Measurements from ENCODE around the gene LRRC27. TPM values are rescaled to one million over a fixed set of nuclear protein-coding genes. Genes with fewer than 3 reads are reported as not detected.

LRRC27 gene
- total RNA-seq, 1 experiment from 2014 or later = 4.1 TPM

DNA sequence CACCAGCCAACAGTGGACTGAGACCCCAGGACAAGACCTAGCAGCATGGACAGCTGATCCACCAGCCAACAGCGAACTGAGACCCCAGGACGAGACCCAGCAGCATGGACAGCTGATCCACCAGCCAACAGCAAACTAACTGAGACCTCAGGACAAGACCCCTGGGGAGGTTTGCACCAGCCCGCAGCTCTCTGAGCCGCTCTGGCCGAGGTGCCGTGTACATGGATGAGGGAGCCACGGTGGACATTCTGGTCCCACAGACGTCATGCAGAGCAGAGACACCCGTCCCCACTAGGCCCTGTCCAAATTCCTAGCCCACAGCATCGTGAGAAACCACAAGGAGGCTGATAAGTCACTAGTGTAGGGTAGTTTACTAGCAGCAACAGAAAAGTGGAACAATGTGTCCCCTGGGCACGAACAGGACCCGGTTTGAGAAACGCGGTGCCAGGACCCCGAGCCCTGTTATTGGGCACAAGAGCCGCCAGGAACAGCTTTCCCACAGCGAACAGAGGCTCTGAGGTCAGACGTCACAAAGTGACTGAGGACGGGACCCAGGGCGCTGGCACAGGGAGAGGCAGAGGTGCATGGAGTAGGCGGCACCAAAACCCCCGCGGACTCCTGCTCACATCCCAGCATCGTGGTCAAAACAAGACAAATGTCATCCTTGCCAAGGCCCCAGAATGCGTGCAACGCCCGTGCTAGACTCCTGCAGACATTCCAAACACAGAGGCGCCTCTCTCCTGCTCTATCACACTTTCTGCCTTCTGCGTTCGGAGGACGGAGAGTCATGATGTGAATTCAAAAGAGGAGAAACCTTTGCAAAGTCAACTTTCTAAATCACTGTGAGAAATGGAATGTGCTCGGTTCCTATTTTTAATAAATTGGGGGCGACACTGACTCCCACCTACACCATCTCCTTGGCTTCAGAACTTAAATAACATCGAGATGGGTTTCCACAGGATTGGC, 32.3 kb upstream of the LRRC27 start:
- Histone ChIP-seq H3K4me3 (replicated peaks in 1 of 2; ENCODE audit: low read depth in 1 of 2, low read length in 2 of 2) (no peak overlapping the region), H3K27me3 (ENCODE audit: insufficient read depth, low read length) (no peaks in the 10 kb centered on the region), H3K9me3 (ENCODE audit: control insufficient read depth in 1 of 2, insufficient read depth in 1 of 2, low read depth in 1 of 2, low read length in 2 of 2) (no peaks in the 10 kb centered on the region), H3K27ac (ENCODE audit: low read depth, low read length) (no peak overlapping the region), H3K9ac (ENCODE audit: low read length) (no peak overlapping the region), H3K79me2 (ENCODE audit: insufficient read depth, low read length) (peaks cover 2% of the 10 kb centered on the region; the same call in 1 of the 2 replicates), H4K20me1 (ENCODE audit: insufficient read depth) (no peaks in the 10 kb centered on the region), H3K4me1 (ENCODE audit: control insufficient read depth in 1 of 2, insufficient read depth in 2 of 2, low read length in 2 of 2) (no peaks in the 10 kb centered on the region), H3K36me3 (ENCODE audit: control insufficient read depth in 1 of 2, insufficient read depth in 2 of 2, low read length in 2 of 2) (no peaks in the 10 kb centered on the region), H2AFZ (ENCODE audit: low read depth, low read length, poor library complexity, severe bottlenecking) (no peak overlapping the region), H3K4me2 (ENCODE audit: low read length) (no peak overlapping the region), H3K9me2 (ENCODE audit: insufficient read depth) (no peaks in the 10 kb centered on the region)
- TF ChIP-seq YY1 (IDR thresholded peaks at IDR 0.05; ENCODE audit: extremely low read depth, insufficient replicate concordance, low read depth, low read length) = no peak
- TF ChIP-seq ZNF274 (IDR thresholded peaks at IDR 0.05; ENCODE audit: low read depth, low read length) = no peak
- TF ChIP-seq EZH2phosphoT487 (IDR thresholded peaks at IDR 0.05; ENCODE audit: borderline replicate concordance) = no peak
- TF ChIP-seq, protein P1, sequence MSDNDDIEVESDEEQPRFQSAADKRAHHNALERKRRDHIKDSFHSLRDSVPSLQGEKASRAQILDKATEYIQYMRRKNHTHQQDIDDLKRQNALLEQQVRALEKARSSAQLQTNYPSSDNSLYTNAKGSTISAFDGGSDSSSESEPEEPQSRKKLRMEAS (IDR thresholded peaks at IDR 0.05) = no peak
- DNase-seq (ENCODE audit: low read depth, low spot score) (no peak), ATAC-seq (no peak)
- ChIA-PET POLR2A (no interaction called here), RAD21 (ENCODE audit: low non-redundant PET in 1 of 2, low total read pairs in 2 of 2, uncharacterized antibody in 2 of 2, unreplicated experiment in 2 of 2) (no interaction called here), CTCF (no interaction called here)
- intact Hi-C loops (cut with micrococcal nuclease) = no loop called here
- no TSS peak for BruUV-seq (replicated peaks)

DNA sequence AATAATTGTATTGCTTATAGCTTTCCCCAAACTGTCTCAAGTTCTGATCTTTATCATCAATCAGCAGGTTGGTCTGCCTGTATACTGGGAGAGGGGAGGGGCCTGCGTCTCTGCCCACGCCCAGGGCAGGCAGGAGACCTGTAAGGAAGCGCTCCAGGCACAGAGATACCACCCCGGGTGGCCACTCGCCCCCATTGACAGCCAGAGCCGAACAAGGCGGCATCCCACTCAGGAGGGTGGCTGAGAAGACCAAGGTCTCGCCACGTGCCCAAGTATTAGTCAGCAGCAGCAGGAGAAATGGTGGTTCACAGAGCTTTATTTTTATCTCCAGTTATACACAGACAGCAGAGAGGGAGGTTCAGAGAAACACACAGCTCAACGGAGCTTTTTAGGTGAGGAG, 31.4 kb upstream of the LRRC27 start:
- POLR2A ChIA-PET = no interaction called here
- H3K79me2 ChIP-seq (ENCODE audit: insufficient read depth, low read length) = peaks cover 11% of the 10 kb centered on the region; the same call in 1 of the 2 replicates
- H4K20me1 ChIP-seq (ENCODE audit: insufficient read depth) = no peaks in the 10 kb centered on the region
- no peak overlapping the region for H3K4me2 ChIP-seq (ENCODE audit: low read length)
- RAD21 ChIA-PET (ENCODE audit: low non-redundant PET in 1 of 2, low total read pairs in 2 of 2, uncharacterized antibody in 2 of 2, unreplicated experiment in 2 of 2) = no interaction called here
- H3K9me3 ChIP-seq (ENCODE audit: control insufficient read depth in 1 of 2, insufficient read depth in 1 of 2, low read depth in 1 of 2, low read length in 2 of 2) = no peaks in the 10 kb centered on the region
- H3K4me3 ChIP-seq (replicated peaks in 1 of 2; ENCODE audit: low read depth in 1 of 2, low read length in 2 of 2) = no peak overlapping the region
- no peaks in the 10 kb centered on the region for H3K4me1 ChIP-seq (ENCODE audit: control insufficient read depth in 1 of 2, insufficient read depth in 2 of 2, low read length in 2 of 2)
- TF ChIP-seq JUND (IDR thresholded peaks at IDR 0.05) (no peak), ZNF274 (IDR thresholded peaks at IDR 0.05; ENCODE audit: low read depth, low read length) (no peak), EGR1 (IDR thresholded peaks at IDR 0.05; ENCODE audit: low read depth) (no peak), SP1 (IDR thresholded peaks at IDR 0.05; ENCODE audit: low read depth) (no peak), CEBPB (IDR thresholded peaks at IDR 0.05; ENCODE audit: low read depth) (no peak), POLR2A (IDR thresholded peaks at IDR 0.05; ENCODE audit: borderline replicate concordance, extremely low read depth, insufficient read depth, insufficient read length) (no peak)
- TF ChIP-seq, protein P1 (IDR thresholded peaks at IDR 0.05) = no peak
- TF ChIP-seq, protein P2, sequence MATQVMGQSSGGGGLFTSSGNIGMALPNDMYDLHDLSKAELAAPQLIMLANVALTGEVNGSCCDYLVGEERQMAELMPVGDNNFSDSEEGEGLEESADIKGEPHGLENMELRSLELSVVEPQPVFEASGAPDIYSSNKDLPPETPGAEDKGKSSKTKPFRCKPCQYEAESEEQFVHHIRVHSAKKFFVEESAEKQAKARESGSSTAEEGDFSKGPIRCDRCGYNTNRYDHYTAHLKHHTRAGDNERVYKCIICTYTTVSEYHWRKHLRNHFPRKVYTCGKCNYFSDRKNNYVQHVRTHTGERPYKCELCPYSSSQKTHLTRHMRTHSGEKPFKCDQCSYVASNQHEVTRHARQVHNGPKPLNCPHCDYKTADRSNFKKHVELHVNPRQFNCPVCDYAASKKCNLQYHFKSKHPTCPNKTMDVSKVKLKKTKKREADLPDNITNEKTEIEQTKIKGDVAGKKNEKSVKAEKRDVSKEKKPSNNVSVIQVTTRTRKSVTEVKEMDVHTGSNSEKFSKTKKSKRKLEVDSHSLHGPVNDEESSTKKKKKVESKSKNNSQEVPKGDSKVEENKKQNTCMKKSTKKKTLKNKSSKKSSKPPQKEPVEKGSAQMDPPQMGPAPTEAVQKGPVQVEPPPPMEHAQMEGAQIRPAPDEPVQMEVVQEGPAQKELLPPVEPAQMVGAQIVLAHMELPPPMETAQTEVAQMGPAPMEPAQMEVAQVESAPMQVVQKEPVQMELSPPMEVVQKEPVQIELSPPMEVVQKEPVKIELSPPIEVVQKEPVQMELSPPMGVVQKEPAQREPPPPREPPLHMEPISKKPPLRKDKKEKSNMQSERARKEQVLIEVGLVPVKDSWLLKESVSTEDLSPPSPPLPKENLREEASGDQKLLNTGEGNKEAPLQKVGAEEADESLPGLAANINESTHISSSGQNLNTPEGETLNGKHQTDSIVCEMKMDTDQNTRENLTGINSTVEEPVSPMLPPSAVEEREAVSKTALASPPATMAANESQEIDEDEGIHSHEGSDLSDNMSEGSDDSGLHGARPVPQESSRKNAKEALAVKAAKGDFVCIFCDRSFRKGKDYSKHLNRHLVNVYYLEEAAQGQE (IDR thresholded peaks at IDR 0.05; ENCODE audit: low read depth) = no peak
- TF ChIP-seq, protein P3, sequence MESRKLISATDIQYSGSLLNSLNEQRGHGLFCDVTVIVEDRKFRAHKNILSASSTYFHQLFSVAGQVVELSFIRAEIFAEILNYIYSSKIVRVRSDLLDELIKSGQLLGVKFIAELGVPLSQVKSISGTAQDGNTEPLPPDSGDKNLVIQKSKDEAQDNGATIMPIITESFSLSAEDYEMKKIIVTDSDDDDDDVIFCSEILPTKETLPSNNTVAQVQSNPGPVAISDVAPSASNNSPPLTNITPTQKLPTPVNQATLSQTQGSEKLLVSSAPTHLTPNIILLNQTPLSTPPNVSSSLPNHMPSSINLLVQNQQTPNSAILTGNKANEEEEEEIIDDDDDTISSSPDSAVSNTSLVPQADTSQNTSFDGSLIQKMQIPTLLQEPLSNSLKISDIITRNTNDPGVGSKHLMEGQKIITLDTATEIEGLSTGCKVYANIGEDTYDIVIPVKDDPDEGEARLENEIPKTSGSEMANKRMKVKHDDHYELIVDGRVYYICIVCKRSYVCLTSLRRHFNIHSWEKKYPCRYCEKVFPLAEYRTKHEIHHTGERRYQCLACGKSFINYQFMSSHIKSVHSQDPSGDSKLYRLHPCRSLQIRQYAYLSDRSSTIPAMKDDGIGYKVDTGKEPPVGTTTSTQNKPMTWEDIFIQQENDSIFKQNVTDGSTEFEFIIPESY (IDR thresholded peaks at IDR 0.05; ENCODE audit: extremely low read depth, insufficient replicate concordance, low read length) = no peak
- H2AFZ ChIP-seq (ENCODE audit: low read depth, low read length, poor library complexity, severe bottlenecking) = no peak overlapping the region
- no peak for DNase-seq (ENCODE audit: low read depth, low spot score)
- no peak overlapping the region for H3K9ac ChIP-seq (ENCODE audit: low read length)
- intact Hi-C loops (cut with micrococcal nuclease) = no loop called here
- H3K36me3 ChIP-seq (ENCODE audit: control insufficient read depth in 1 of 2, insufficient read depth in 2 of 2, low read length in 2 of 2) = no peaks in the 10 kb centered on the region
- no peaks in the 10 kb centered on the region for H3K27me3 ChIP-seq (ENCODE audit: insufficient read depth, low read length)
- H3K9me2 ChIP-seq (ENCODE audit: insufficient read depth) = no peaks in the 10 kb centered on the region
- CTCF ChIA-PET = no interaction called here
- no peak overlapping the region for H3K27ac ChIP-seq (ENCODE audit: low read depth, low read length)
- ATAC-seq = no peak
- no TSS peak for BruUV-seq (replicated peaks)
